Ishikawa (cell line): ENCODE measurements around the gene ATP6V1F.

Experiments used
- CEBPB ChIP-seq: IDR thresholded peaks from 2 replicates; pipeline ENCODE4 v1.6.1; 2012
- CREB1 ChIP-seq: IDR thresholded peaks from 2 replicates; pipeline ENCODE4 v1.6.1; 2012; ENCODE audit warnings: low read depth
- EGR1 ChIP-seq: IDR thresholded peaks from 2 replicates; pipeline ENCODE4 v1.6.1; 2012
- EP300 ChIP-seq: IDR thresholded peaks from 2 replicates; pipeline ENCODE4 v1.6.1; 2012; ENCODE audit warnings: borderline replicate concordance
- FOXM1 ChIP-seq: IDR thresholded peaks from 2 replicates; pipeline ENCODE4 v1.6.1; 2012; ENCODE audit warnings: low read depth, borderline replicate concordance
- MAX ChIP-seq: IDR thresholded peaks from 2 replicates; pipeline ENCODE4 v1.6.1; 2012
- NFIC ChIP-seq: IDR thresholded peaks from 2 replicates; pipeline ENCODE4 v1.6.1; 2012
- RAD21 ChIP-seq: IDR thresholded peaks from 2 replicates; pipeline ENCODE4 v1.6.1; 2012; ENCODE audit warnings: low read depth
- REST ChIP-seq: IDR thresholded peaks from 2 replicates; pipeline ENCODE4 v1.6.1; 2012; ENCODE audit warnings: low read depth, mild to moderate bottlenecking
- TAF1 ChIP-seq: IDR thresholded peaks from 2 replicates; pipeline ENCODE4 v1.6.1; 2012; ENCODE audit warnings: low read depth, mild to moderate bottlenecking
- TCF12 ChIP-seq: IDR thresholded peaks from 2 replicates; pipeline ENCODE4 v1.6.1; 2012; ENCODE audit warnings: low read depth
- TEAD4 ChIP-seq: IDR thresholded peaks from 2 replicates; pipeline ENCODE4 v1.6.1; 2012
- USF1 ChIP-seq: IDR thresholded peaks from 2 replicates; pipeline ENCODE4 v1.6.1; 2012
- YY1 ChIP-seq: IDR thresholded peaks from 2 replicates; pipeline ENCODE4 v1.6.1; 2012; ENCODE audit warnings: low read depth
- ZBTB7A ChIP-seq: IDR thresholded peaks from 2 replicates; pipeline ENCODE4 v1.6.1; 2012; ENCODE audit warnings: low read depth

The ATP6V1F gene

GRCh38 chr7:128849156-128849515 is 13.5 kb upstream of the ATP6V1F start:
- no peak for TF ChIP-seq RAD21
- no peak for TF ChIP-seq YY1
- no peak for TF ChIP-seq NFIC
- no peak for TF ChIP-seq TAF1
- no peak for TF ChIP-seq EP300
- TF ChIP-seq ZBTB7A = no peak
- no peak for TF ChIP-seq USF1
- TF ChIP-seq REST = no peak
- TF ChIP-seq EGR1 = no peak
- TF ChIP-seq CREB1 = no peak
- TF ChIP-seq TCF12 = no peak
- TF ChIP-seq TEAD4 = no peak
- TF ChIP-seq MAX = no peak
- TF ChIP-seq FOXM1 = no peak
- no peak for TF ChIP-seq CEBPB

GRCh38 chr7:128849804-128850490 is 12.7 kb upstream of the ATP6V1F start:
- TF ChIP-seq CEBPB (no peak), YY1 (no peak), CREB1 (no peak), REST (no peak), TEAD4 (no peak), USF1 (no peak), EGR1 (no peak), RAD21 (no peak), EP300 (no peak), MAX (no peak), TAF1 (no peak), TCF12 (no peak), NFIC (no peak), FOXM1 (no peak), ZBTB7A (no peak)

GRCh38 chr7:128852537-128853254 is 10.0 kb upstream of the ATP6V1F start:
- TF ChIP-seq TEAD4 = no peak
- TF ChIP-seq FOXM1 = no peak
- TF ChIP-seq EGR1 = no peak
- TF ChIP-seq ZBTB7A = no peak
- no peak for TF ChIP-seq YY1
- TF ChIP-seq EP300 = no peak
- TF ChIP-seq CEBPB = no peak
- TF ChIP-seq TAF1 = no peak
- TF ChIP-seq NFIC = no peak
- no peak for TF ChIP-seq REST
- TF ChIP-seq TCF12 = no peak
- no peak for TF ChIP-seq RAD21
- TF ChIP-seq USF1 = no peak
